ENCODE measurements around the gene GK. TPM values are rescaled to one million over a fixed set of nuclear protein-coding genes. Genes with fewer than 3 reads are reported as not detected.

GK gene
- total RNA-seq, 1 donor, result 11.7 TPM

DNA sequence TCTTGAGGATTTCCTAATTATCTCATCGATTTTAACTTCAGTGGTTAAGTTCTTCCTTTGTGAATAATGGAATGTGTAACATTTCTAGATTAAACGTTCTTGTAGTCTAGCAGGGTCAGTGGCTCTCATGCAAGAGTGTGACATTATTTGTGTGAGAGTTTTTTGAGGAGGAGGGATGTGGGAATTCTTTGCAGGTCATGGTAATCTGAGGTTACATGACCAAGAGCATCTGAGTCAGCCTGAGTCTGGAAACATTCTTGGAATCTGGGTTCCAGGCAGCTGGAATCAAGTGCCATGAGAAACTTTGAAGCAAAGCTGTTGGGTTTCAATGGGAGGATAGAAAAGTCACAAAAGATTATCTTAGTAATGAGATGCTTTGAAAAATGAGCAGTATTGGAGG, 49.5 kb downstream of the GK start:
- DNase-seq (ENCODE audit: low read depth), result peak; percentile 79
- no peak overlapping the region for H3K4me3 ChIP-seq (ENCODE audit: low read depth, low read length)
- TF ChIP-seq, protein P1, sequence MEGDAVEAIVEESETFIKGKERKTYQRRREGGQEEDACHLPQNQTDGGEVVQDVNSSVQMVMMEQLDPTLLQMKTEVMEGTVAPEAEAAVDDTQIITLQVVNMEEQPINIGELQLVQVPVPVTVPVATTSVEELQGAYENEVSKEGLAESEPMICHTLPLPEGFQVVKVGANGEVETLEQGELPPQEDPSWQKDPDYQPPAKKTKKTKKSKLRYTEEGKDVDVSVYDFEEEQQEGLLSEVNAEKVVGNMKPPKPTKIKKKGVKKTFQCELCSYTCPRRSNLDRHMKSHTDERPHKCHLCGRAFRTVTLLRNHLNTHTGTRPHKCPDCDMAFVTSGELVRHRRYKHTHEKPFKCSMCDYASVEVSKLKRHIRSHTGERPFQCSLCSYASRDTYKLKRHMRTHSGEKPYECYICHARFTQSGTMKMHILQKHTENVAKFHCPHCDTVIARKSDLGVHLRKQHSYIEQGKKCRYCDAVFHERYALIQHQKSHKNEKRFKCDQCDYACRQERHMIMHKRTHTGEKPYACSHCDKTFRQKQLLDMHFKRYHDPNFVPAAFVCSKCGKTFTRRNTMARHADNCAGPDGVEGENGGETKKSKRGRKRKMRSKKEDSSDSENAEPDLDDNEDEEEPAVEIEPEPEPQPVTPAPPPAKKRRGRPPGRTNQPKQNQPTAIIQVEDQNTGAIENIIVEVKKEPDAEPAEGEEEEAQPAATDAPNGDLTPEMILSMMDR (IDR thresholded peaks at IDR 0.05; ENCODE audit: insufficient read depth, low read depth, low read length), result no peak

DNA sequence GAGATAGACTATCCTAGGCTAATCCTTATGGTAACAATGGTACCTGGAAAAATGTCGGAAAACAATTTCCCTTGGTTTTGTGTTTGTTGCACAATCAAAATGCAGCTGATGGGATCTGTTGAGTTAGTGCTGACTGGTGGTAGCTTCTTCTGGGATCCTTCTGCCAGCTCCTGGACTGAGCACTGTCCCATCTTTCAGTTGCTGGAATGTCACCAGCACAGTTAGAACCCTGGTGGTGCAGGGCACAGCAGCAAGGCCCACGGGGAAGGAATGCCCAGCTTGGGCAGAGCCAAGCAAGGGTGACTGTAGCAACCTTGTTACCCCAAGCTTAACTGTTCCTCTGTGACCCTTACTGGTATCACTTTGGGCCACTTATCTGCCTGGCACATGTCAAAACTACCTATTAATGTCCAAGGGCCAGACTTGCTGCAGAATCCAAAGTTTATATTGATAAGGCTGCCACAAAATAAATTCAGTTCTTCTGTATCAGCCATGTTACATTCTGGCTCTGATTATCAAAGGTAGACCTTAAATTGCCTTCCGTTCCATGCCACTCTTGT, 53.1 kb downstream of the GK start:
- no peak for DNase-seq (ENCODE audit: low read depth)
- no peak overlapping the region for H3K4me3 ChIP-seq (ENCODE audit: low read depth, low read length)
- TF ChIP-seq, protein P1 (IDR thresholded peaks at IDR 0.05; ENCODE audit: insufficient read depth, low read depth, low read length), result no peak

DNA sequence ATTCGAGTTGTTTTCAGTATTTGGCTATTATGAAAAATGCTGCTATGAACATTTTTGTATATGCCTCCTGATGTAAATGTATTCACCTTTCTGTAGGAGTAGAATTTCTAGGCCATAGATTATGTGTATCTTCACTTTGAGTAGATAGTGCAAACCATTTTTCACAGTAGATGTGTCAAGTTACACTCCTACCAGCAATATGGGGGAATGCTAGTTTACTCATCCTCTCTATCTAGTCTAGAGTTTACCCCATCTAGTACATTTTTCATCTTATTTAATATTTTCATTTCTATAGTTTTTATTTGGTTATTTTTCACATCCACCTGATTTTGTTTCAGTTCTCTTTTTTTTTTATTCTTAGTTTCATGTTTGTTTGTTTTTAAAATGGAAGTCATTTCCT, 59.0 kb downstream of the GK start:
- no peak for DNase-seq (ENCODE audit: low read depth)
- no peak overlapping the region for H3K4me3 ChIP-seq (ENCODE audit: low read depth, low read length)
- TF ChIP-seq, protein P1 (IDR thresholded peaks at IDR 0.05; ENCODE audit: insufficient read depth, low read depth, low read length), result no peak

DNA sequence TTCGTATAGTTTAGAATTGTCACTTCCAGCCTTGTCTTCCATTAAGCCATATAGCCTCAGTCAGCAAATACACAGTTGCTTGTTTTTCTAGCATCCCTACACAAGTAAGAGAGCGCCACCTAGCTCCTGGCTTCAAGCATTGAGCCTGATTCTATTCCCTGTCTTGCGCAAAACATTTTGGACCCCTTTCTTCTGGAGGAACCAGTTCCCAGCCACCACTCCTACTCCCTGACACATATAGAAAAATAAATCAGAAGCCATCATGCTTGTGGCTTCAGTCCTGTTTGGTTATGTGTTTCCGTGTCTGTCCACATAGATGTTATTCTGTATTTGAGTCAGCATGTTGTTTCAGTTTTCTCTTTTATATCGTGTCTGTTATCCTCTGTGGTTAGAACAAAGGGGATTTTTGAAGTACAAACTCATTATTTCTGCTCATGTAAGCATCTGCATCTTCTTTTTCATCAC, 59.9 kb downstream of the GK start:
- TF ChIP-seq, protein P1 (IDR thresholded peaks at IDR 0.05; ENCODE audit: insufficient read depth, low read depth, low read length), result peak; percentile 76
- H3K4me3 ChIP-seq (ENCODE audit: low read depth, low read length), result no peak overlapping the region
- DNase-seq (ENCODE audit: low read depth), result peak; percentile 74

DNA sequence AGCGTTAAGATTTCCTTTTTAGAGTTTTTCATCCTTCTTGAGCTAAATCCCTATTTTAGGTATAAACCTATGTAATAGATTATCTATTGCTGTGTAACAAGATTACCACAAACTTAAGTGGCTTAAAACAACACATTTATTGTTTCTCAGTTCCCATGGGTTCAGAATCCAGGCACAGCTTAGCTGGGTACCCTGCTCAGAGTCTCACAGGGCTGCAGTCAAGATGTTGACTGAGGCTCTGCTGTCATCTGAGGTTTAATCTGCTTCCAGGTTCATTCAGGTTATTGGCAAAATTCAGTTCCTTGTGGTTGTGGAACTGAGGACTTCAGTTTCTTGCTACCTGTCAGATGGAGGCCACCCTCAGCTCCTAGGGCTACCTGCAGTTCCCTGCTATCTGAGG, 60.9 kb downstream of the GK start:
- H3K4me3 ChIP-seq (ENCODE audit: low read depth, low read length), result no peak overlapping the region
- TF ChIP-seq, protein P1 (IDR thresholded peaks at IDR 0.05; ENCODE audit: insufficient read depth, low read depth, low read length), result no peak
- no peak for DNase-seq (ENCODE audit: low read depth)

DNA sequence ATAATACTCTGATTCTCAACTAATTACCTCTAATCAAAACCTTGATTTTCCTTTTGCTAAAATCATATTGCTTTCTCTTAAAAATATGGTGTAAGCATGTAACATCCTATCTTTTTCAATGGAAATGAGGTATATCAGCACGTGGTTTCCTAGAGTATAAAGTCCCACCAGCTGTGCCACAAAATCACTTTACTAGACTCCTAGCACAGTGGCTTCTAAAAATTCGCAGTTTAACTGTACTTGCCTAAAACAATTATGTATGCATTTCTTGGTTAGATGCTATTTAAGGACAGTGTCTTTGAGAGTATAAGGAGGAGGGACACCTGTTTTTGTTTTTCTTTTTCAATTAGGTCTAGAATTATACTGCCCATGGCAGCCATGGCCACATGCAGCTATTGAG, 62.8 kb downstream of the GK start:
- H3K4me3 ChIP-seq (ENCODE audit: low read depth, low read length), result no peak overlapping the region
- TF ChIP-seq, protein P1 (IDR thresholded peaks at IDR 0.05; ENCODE audit: insufficient read depth, low read depth, low read length), result no peak
- DNase-seq (ENCODE audit: low read depth), result no peak

All from fibroblast of villous mesenchyme (primary cell).